Activated CD4-positive, alpha-beta T cell treated with anti-CD3 and anti-CD28 coated beads, Interleukin-2, amount 10 ng/mL, durations not matched to agents 7 days and 5 days (primary cell): Measurements from ENCODE around the gene ICA1. TPM values are rescaled to one million over a fixed set of nuclear protein-coding genes. Genes with fewer than 3 reads are reported as not detected.
A peak's percentile ranks its signal among the peaks of the same experiment; 100 is the strongest.

Source experiments
- CTCF ChIA-PET: fragments of 350-600 bp; sonication (Branson Sonifier 250); formaldehyde crosslinking; loops from one replicate; lab custom pipeline; 2021; ENCODE audit warnings: antibody characterized with exemption; lab: Charles Lee
- POLR2A ChIA-PET: fragments of 350-600 bp; sonication (Branson Sonifier 250); formaldehyde crosslinking; loops from one replicate; lab custom pipeline; 2021; ENCODE audit warnings: antibody characterized with exemption; lab: Charles Lee
- DNase-seq: peaks from one replicate; pipeline ENCODE4 v3.0.0-alpha.2; 2020
- H3K27ac Mint-ChIP-seq: one replicate; pipeline ENCODE4 v1.8.0; 2021; ENCODE audit warnings: mild to moderate bottlenecking, moderate library complexity, mixed read lengths
- H3K27me3 Mint-ChIP-seq: one replicate; pipeline ENCODE4 v1.8.0; 2021; ENCODE audit warnings: mixed read lengths
- H3K36me3 Mint-ChIP-seq: one replicate; pipeline ENCODE4 v1.8.0; 2021; ENCODE audit warnings: low read depth, mixed read lengths
- H3K4me1 Mint-ChIP-seq: one replicate; pipeline ENCODE4 v1.8.0; 2021; ENCODE audit warnings: mixed read lengths
- H3K4me3 Mint-ChIP-seq: one replicate; pipeline ENCODE4 v1.8.0; 2021; ENCODE audit warnings: mild to moderate bottlenecking, moderate library complexity, mixed read lengths
- H3K9me3 Mint-ChIP-seq: one replicate; pipeline ENCODE4 v1.8.0; 2021; ENCODE audit warnings: mixed read lengths
- total RNA-seq, 2 experiments: library from RNA; stranded (reverse); gene quantifications; one replicate each; pipeline ENCODE4 v1.2.3, GENCODE V29; 2021

ICA1 gene
- total RNA-seq, 2 experiments from 2014 or later, result 0.89 to 1.5 TPM

DNA sequence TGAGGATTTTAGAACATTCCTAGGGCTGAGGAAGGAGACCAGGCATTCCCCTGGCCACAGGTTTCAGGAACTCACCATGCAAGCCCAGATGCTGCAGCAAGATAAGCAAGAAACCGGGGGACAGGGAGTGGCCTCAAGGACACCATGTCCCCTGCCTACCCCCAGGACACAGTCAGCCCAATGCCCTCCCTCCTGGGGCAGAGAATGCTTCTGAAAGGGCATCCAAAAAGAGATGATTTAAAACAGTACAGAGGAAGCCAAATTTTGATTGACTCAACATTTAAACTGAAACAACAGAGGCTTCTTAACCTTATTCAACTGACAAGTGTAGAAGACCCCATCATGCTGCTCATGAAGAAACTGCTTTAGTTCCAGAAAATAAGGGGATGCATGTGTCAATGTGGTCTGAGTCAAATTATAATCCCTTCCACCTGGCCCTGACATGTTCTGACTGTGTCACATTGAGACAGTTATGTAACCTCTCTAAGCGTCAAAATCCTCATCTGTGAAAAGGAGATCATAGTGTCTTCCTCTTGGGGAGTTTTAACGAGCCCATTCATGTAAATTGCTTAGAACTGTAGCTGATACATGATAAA is 60.0 kb downstream of the ICA1 start:
- Mint-ChIP-seq H3K27me3 (peaks cover 21% of the 10 kb centered on the region), H3K9me3 (peaks cover 2% of the 10 kb centered on the region), H3K4me1 (peaks cover 33% of the 10 kb centered on the region), H3K4me3 (no peak overlapping the region), H3K36me3 (peaks cover 2% of the 10 kb centered on the region), H3K27ac (no peak overlapping the region)
- POLR2A ChIA-PET, result no interaction called here
- DNase-seq, result no peak
- CTCF ChIA-PET, result interaction anchor here (1.2 to 1.6 kb wide), 2 partner anchors 12 kb away, joined by 4 read pairs; no protein-coding TSS in a partner anchor

DNA sequence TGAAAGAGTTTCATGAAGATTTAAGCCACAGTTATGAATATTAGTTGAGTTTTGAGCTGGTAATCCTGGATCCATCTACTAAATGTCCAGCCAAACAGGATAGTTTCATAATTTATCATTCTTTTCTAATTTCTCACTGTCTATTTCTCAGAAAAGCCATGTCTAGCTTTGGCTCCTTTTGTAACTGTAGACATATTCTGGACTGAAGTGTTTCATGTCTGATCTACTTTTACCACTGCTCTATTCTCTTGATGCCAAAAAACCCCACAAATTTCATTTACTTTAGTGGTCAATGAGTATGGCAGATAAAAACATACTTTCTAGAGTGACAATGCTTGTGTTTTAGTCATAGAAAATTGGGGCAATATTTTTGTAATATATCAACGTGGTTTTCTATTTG is 61.2 kb downstream of the ICA1 start:
- Mint-ChIP-seq H3K27me3 (peaks cover 16% of the 10 kb centered on the region), H3K36me3 (peaks cover 6% of the 10 kb centered on the region), H3K4me3 (no peak overlapping the region), H3K9me3 (peaks cover 5% of the 10 kb centered on the region), H3K4me1 (peaks cover 44% of the 10 kb centered on the region), H3K27ac (no peak overlapping the region)
- POLR2A ChIA-PET, result no interaction called here
- CTCF ChIA-PET, result interaction anchor here (0.7 to 1.6 kb wide), 2 partner anchors 13 to 262 kb away, joined by 3 to 4 read pairs; no protein-coding TSS in a partner anchor
- no peak for DNase-seq

DNA sequence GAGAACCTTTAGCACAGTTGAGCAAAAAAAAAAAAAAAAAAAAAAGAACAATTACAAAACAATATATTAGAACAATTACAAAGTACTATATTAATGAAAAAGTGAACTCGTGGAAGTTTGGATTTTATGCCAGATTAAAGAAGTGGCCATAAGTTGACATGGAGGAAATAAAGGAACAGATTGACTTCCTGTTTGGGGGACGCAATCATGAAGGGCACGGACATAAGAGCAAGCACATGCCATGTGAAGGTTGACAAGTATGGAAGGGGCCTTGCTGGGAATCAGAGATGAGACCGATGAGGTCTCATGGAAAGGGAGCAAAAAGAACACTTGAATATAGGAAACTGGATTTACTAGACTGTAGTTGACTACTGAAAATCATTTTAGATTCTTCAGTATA is 61.7 kb downstream of the ICA1 start:
- peaks cover 13% of the 10 kb centered on the region for H3K27me3 Mint-ChIP-seq
- peaks cover 6% of the 10 kb centered on the region for H3K36me3 Mint-ChIP-seq
- no peak for DNase-seq
- H3K9me3 Mint-ChIP-seq, result peaks cover 5% of the 10 kb centered on the region
- H3K4me1 Mint-ChIP-seq, result peaks cover 44% of the 10 kb centered on the region
- ChIA-PET POLR2A (no interaction called here), CTCF (interaction anchor here (0.7 to 1.6 kb wide), 2 partner anchors 14 to 262 kb away, joined by 3 to 4 read pairs; no protein-coding TSS in a partner anchor)
- no peak overlapping the region for H3K27ac Mint-ChIP-seq
- H3K4me3 Mint-ChIP-seq, result no peak overlapping the region

DNA sequence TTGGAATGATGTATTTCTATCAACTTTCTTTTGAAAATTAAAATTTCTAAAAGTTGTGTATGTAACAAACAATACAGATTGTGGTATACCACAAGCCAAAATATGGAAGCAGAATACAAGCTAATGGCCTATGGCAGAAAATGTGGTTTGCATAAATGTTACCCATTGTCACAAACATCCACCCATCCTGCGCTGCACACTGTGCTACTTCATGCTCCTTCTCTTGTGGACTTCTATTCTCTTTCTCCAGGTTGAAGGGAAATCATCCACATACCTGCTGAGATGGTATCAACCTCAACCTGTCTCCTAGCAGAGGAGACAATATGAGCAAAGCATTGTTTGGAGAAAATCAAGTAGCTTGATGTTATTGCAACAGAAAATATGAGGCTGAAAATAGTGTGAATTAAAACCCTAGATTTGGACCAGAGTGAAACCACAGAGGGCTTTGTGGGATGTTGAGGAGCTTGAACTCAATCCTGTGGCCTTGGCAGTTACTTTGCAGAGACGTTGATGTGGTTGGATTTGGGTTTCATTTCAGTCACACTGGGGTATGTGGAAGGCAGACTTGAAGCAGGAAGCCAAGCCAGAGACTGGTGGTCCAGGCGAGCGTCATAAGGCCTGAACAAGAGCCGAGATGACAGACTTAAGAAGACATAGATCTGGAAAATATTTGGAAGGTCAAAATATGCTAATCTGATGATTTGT is 63.8 kb downstream of the ICA1 start:
- peak overlapping the region; percentile 65 for H3K27ac Mint-ChIP-seq
- DNase-seq, result peak; percentile 75
- peaks cover 8% of the 10 kb centered on the region for H3K36me3 Mint-ChIP-seq
- POLR2A ChIA-PET, result no interaction called here
- peak overlapping the region; percentile 51 for H3K4me3 Mint-ChIP-seq
- peaks cover 13% of the 10 kb centered on the region for H3K27me3 Mint-ChIP-seq
- CTCF ChIA-PET, result interaction anchor here (0.7 to 2.5 kb wide), 4 partner anchors 11 to 20 kb away, joined by 3 to 10 read pairs (median 4); no protein-coding TSS in a partner anchor
- peaks cover 52% of the 10 kb centered on the region for H3K4me1 Mint-ChIP-seq
- peaks cover 5% of the 10 kb centered on the region for H3K9me3 Mint-ChIP-seq

DNA sequence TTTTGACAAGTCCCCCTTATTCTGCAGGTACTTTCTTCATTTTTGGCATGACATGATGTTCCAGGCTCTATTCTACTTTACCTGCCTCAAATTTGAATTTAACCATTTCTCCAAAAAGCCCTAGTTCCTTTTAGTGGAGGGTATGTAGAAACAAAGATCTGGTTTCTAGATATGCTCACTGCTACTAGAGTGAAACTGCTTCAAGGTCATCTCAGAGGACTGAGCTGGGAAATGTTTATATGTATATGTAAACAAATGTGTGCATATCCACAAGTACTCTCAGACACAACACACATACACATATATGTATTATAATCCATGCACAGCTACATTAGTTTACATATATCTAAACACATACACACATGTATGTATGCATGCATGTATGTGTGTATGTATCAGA is 69.1 kb downstream of the ICA1 start:
- POLR2A ChIA-PET, result no interaction called here
- peaks cover 6% of the 10 kb centered on the region for H3K36me3 Mint-ChIP-seq

DNA sequence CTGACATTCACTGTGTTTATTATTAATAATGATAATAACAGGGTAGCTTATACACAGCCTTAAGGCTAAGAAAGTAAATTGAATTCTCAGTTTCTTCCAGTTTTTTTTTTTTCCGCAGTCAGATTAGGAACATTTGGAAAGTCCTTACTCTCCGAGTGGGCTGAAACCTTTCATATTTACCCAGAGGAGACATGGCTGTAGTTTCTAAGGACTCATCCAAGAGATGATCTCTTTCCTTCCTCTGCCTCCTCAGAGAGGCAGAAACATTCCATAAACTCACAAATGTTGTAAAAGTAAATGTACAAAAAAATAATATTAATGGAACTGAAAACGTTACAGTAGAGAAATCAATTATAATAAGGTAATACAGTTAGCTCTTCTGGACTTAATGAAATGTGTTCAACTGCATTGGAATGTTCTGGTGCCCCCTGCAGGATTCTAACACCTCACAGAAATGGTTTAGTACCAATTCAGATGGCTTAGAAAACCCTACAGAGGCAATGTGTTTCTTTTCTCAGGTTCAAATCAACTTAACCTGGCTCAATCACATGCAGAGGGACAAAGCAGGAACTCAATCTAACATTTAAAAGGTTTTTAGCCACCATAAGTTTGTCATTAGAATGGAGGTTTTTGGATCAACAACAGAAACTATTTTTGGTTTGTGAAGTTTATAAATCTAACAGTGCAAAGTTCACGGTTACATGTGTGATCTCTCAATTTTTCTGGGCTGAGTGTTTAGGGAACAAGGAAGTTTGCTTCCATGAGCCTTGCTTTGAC is 71.7 kb downstream of the ICA1 start:
- CTCF ChIA-PET, result interaction anchor here (0.6 to 3.0 kb wide), 13 partner anchors 8 to 509 kb away, joined by 3 to 11 read pairs (median 4); no protein-coding TSS in a partner anchor
- no peaks in the 10 kb centered on the region for H3K9me3 Mint-ChIP-seq
- POLR2A ChIA-PET, result no interaction called here
- H3K4me1 Mint-ChIP-seq, result peaks cover 30% of the 10 kb centered on the region
- no peak overlapping the region for H3K4me3 Mint-ChIP-seq
- peaks cover 8% of the 10 kb centered on the region for H3K27me3 Mint-ChIP-seq
- peak overlapping the region; percentile 16 for H3K27ac Mint-ChIP-seq
- peaks cover 2% of the 10 kb centered on the region for H3K36me3 Mint-ChIP-seq
- peak; percentile 80 for DNase-seq

More for the DNA sequence above, 69.1 kb downstream of the ICA1 start:
- peaks cover 3% of the 10 kb centered on the region for H3K9me3 Mint-ChIP-seq
- H3K27ac Mint-ChIP-seq, result no peak overlapping the region
- peaks cover 37% of the 10 kb centered on the region for H3K4me1 Mint-ChIP-seq
- DNase-seq, result no peak
- no peak overlapping the region for H3K4me3 Mint-ChIP-seq
- CTCF ChIA-PET, result interaction anchor here (0.7 kb wide), 1 partner anchor 490 kb away, joined by 3 read pairs; no protein-coding TSS in a partner anchor
- H3K27me3 Mint-ChIP-seq, result peaks cover 12% of the 10 kb centered on the region

DNA sequence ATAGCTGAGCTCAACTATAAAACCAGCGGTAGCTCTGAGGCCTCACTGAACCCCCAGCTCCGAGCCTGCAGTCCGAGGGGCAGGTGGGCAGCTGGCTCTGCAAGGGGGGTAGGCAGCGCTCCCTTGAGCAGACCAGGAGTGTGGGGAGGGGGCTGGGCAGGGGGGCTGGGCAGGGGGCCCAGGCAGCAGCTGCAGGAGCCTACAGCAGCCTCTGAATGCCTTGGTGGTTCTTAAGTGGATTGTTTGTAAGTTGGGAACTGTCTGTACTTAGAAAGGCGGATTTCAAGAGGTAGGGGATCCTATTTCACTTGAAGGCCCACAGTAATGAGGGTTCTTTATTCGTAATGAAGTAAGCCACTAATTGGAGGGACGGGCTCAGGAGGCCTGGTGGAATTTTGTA is 72.3 kb downstream of the ICA1 start:
- CTCF ChIA-PET, result interaction anchor here (0.6 to 3.0 kb wide), 16 partner anchors 7 to 508 kb away, joined by 3 to 11 read pairs (median 4); no protein-coding TSS in a partner anchor
- Mint-ChIP-seq H3K27me3 (peaks cover 8% of the 10 kb centered on the region), H3K9me3 (no peaks in the 10 kb centered on the region), H3K4me1 (peaks cover 30% of the 10 kb centered on the region), H3K4me3 (no peak overlapping the region), H3K36me3 (no peaks in the 10 kb centered on the region), H3K27ac (no peak overlapping the region)
- DNase-seq, result no peak
- POLR2A ChIA-PET, result no interaction called here

DNA sequence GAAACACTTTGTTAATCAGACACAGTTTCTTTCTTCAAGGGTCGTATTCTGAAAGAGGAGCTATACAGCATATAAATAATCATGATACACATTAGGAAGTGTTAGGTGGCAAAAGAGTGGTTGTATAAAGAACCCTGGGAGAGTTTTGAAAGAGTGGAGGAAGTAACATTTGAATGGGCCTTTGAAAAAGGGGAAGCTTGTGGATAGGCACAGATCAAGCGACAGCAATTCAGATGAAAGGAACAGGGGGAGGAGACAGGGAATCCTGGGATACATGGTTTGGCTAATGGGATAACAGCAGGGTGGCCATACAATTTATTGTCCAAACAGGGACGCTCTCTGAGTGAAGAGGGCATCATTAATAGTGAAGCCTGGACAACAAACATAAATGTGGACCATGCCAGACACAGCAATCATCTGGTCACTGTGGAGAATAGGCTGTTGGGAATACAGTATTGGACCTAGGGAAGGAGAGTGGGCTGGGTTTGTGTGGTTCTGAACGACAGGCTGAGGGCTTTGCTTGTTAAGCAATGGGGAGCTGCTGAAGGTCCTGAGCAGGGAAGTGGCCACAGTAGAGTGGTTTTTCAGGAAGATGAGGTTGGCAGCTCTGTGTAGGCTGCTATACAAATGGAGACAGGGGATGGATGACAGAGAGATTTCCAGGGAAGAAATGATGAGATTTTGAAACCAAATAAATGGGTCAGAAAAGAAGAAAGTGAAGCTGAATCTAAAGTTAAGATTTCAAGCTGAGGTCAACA is 75.9 kb downstream of the ICA1 start:
- ChIA-PET POLR2A (no interaction called here), CTCF (interaction anchor here (0.6 to 3.1 kb wide), 7 partner anchors 10 to 472 kb away, joined by 3 to 10 read pairs (median 3); no protein-coding TSS in a partner anchor)
- Mint-ChIP-seq H3K9me3 (peaks cover 4% of the 10 kb centered on the region), H3K4me1 (peaks cover 18% of the 10 kb centered on the region), H3K36me3 (no peaks in the 10 kb centered on the region), H3K27me3 (no peaks in the 10 kb centered on the region), H3K4me3 (no peak overlapping the region), H3K27ac (no peak overlapping the region)
- DNase-seq, result no peak

DNA sequence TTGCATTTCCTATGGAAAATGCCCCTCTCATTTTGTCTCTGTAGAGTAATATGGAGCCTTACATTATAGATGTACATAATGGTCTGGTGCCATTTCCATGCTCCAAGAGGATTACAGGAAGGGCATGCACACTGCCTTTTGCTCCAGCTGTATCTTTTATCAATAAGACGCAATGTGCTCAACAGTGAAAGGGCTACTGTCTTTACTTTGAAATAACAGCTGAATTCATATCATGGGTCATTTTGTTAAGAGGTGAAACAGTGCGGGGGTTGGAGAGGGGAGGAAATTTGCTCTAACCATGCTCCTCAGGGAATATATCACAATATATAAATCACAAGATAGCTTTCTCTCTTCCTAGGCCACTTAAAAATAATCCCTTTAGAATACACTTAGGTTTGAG is 77.7 kb downstream of the ICA1 start:
- ChIA-PET POLR2A (no interaction called here), CTCF (interaction anchor here (0.8 kb wide), 1 partner anchor 14 kb away, joined by 4 read pairs; no protein-coding TSS in a partner anchor)
- H3K27ac Mint-ChIP-seq, result no peak overlapping the region
- H3K4me1 Mint-ChIP-seq, result peaks cover 9% of the 10 kb centered on the region
- no peak overlapping the region for H3K4me3 Mint-ChIP-seq
- no peak for DNase-seq
- peaks cover 3% of the 10 kb centered on the region for H3K36me3 Mint-ChIP-seq
- no peaks in the 10 kb centered on the region for H3K27me3 Mint-ChIP-seq
- H3K9me3 Mint-ChIP-seq, result peaks cover 7% of the 10 kb centered on the region

DNA sequence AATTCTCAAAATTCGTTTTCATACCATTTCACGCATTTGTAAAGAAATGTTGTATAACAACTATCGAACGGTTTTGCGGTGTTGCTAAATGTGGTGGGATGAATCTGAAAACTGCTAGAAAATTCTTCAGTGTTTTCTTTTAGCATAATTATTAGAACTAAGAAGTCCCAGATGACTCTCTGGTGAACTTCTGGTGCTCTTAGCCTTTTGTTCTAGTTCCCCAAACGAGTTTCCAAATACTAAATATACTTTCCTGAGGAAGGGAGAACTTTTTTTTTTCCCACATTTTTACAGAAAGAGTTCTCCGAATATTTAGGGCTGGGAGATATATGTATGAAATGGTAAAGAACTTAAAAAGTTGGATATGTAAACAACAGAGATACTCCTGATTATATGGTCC is 82.5 kb downstream of the ICA1 start:
- H3K4me3 Mint-ChIP-seq, result no peak overlapping the region
- ChIA-PET CTCF (interaction anchor here (1.8 kb wide), 1 partner anchor 54 kb away, joined by 5 read pairs; no protein-coding TSS in a partner anchor), POLR2A (no interaction called here)
- no peak overlapping the region for H3K27ac Mint-ChIP-seq
- H3K36me3 Mint-ChIP-seq, result peaks cover 14% of the 10 kb centered on the region
- peaks cover 12% of the 10 kb centered on the region for H3K9me3 Mint-ChIP-seq
- H3K27me3 Mint-ChIP-seq, result no peaks in the 10 kb centered on the region
- no peak for DNase-seq
- peaks cover 44% of the 10 kb centered on the region for H3K4me1 Mint-ChIP-seq

DNA sequence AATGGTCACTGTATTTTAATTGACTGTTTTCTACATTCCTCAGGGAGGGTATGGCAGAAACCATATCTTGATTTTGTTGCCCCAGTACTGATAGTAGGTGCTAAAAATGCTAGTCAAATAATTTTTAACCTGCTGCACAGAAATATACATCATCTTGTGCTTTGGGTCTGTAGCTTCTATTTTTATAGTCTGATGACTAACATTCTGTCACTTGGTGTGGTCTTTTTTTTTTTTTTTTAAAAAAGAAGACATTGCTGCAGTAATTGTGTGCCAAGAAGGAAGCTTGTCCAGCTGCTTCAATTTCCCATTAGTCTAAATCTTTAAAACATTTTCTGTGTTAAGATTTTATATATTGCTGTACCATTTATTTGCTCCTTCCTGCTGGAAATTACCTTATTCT is 83.6 kb downstream of the ICA1 start:
- no peak for DNase-seq
- no peak overlapping the region for H3K4me3 Mint-ChIP-seq
- peak overlapping the region; percentile 93 for H3K27ac Mint-ChIP-seq
- peaks cover 55% of the 10 kb centered on the region for H3K4me1 Mint-ChIP-seq
- H3K9me3 Mint-ChIP-seq, result peaks cover 12% of the 10 kb centered on the region
- ChIA-PET POLR2A (no interaction called here), CTCF (interaction anchor here (0.5 to 1.8 kb wide), 7 partner anchors 10 to 665 kb away, joined by 3 to 6 read pairs (median 3); partner anchors contain the start of gene GLCCI1)
- peaks cover 18% of the 10 kb centered on the region for H3K36me3 Mint-ChIP-seq
- no peaks in the 10 kb centered on the region for H3K27me3 Mint-ChIP-seq
